Esophagus muscularis mucosa (tissue), 4 donors: Measurements from ENCODE around the gene PYGM.
A peak's percentile ranks its signal among the peaks of the same experiment; 100 is the strongest.

Experiments used
- CTCF ChIP-seq, 3 experiments: fragments of 200-600 bp in 2 of 3; fragments of 450-650 bp in 1 of 3; sonication (generic) in 2 of 3; IDR thresholded peaks; one replicate each; pipeline ENCODE4 v1.5.1; 2017 to 2019; ENCODE audit warnings: antibody characterized with exemption in 3 of 3, mild to moderate bottlenecking in 2 of 3, moderate library complexity in 1 of 3
- EP300 ChIP-seq: sonication (generic); formaldehyde crosslinking; IDR thresholded peaks from one replicate; pipeline ENCODE4 v1.6.1; 2017; ENCODE audit warnings: antibody characterized with exemption
- POLR2AphosphoS5 ChIP-seq, 2 donors: sonication (generic); formaldehyde crosslinking; IDR thresholded peaks; one replicate each; pipeline ENCODE4 v1.6.1; 2017; ENCODE audit warnings: antibody characterized with exemption in 2 of 2

GRCh38 chr11:64723117-64723906 is 36.5 kb downstream of the PYGM start, which contains the start of gene NRXN2:
- TF ChIP-seq POLR2AphosphoS5 (IDR thresholded peaks at IDR 0.05) (peak in 1 of 2 donors; percentile 25), CTCF (IDR thresholded peaks at IDR 0.05) (peak in 2 of 3 experiments; percentile 91), EP300 (no peak)
